Adrenal gland (tissue), 5 donors: ENCODE data around the gene MYO9B.

ENCODE experiments used
- POLR2A ChIP-seq, 2 donors: fragments of 450-650 bp; IDR thresholded peaks; one replicate each; pipeline ENCODE4 v1.6.1; 2017; ENCODE audit warnings: antibody characterized with exemption in 2 of 2, mild to moderate bottlenecking in 2 of 2, moderate library complexity in 1 of 2
- TF ChIP-seq, protein P1 (sequence below), 6 experiments: fragments of 450-650 bp in 4 of 6; fragments of 200-600 bp in 2 of 6; sonication (generic) in 1 of 6; IDR thresholded peaks; 1 replicate in 5 of 6; 2 replicates in 1 of 6; pipeline versions ENCODE4 v1.5.1 to v1.8.0; 2016 to 2021; ENCODE audit warnings: antibody characterized with exemption in 6 of 6, mild to moderate bottlenecking in 2 of 6, moderate library complexity in 1 of 6
- donor health status: DM: no; HTN: no; CAD: no.

- TF ChIP-seq, protein P1, sequence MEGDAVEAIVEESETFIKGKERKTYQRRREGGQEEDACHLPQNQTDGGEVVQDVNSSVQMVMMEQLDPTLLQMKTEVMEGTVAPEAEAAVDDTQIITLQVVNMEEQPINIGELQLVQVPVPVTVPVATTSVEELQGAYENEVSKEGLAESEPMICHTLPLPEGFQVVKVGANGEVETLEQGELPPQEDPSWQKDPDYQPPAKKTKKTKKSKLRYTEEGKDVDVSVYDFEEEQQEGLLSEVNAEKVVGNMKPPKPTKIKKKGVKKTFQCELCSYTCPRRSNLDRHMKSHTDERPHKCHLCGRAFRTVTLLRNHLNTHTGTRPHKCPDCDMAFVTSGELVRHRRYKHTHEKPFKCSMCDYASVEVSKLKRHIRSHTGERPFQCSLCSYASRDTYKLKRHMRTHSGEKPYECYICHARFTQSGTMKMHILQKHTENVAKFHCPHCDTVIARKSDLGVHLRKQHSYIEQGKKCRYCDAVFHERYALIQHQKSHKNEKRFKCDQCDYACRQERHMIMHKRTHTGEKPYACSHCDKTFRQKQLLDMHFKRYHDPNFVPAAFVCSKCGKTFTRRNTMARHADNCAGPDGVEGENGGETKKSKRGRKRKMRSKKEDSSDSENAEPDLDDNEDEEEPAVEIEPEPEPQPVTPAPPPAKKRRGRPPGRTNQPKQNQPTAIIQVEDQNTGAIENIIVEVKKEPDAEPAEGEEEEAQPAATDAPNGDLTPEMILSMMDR (IDR thresholded peaks at IDR 0.05) = no peak
- no peak for TF ChIP-seq POLR2A (IDR thresholded peaks at IDR 0.05)
Measured at GRCh38 chr19:17081672-17082630, 6.4 kb downstream of the MYO9B start.
